Right kidney (tissue), 9 donors: ENCODE data around the gene TFCP2L1.
A peak's percentile ranks its signal among the peaks of the same experiment; 100 is the strongest.
"Not testable (repeated sequence)": the region's sequence is repeated elsewhere in the genome, so short reads cannot be mapped to it uniquely, and the experiment has no call there.

ENCODE experiments used
- DNase-seq: peaks from one replicate; pipeline ENCODE4 v3.0.0-alpha.2; 2016
- long read RNA-seq, 8 donors: transcript quantifications; one replicate each; lab custom pipeline, GENCODE V29; 2026

Gene TFCP2L1
- long read RNA-seq, donor 1, full-length matches to known transcripts: 2 of 2 reads
- long read RNA-seq, donor 1, partial matches to known transcripts: 0 of 2 reads
- long read RNA-seq, donor 1, other reads (novel, unspliced or antisense): 0 of 2 reads
- long read RNA-seq, donor 2, full-length matches to known transcripts: 5 of 5 reads
- long read RNA-seq, donor 2, partial matches to known transcripts: 0 of 5 reads
- long read RNA-seq, donor 2, other reads (novel, unspliced or antisense): 0 of 5 reads
- long read RNA-seq, donor 3, full-length matches to known transcripts: 6 of 6 reads
- long read RNA-seq, donor 3, partial matches to known transcripts: 0 of 6 reads
- long read RNA-seq, donor 3, other reads (novel, unspliced or antisense): 0 of 6 reads
- long read RNA-seq, donor 4, full-length matches to known transcripts: 10 of 21 reads
- long read RNA-seq, donor 4, partial matches to known transcripts: 11 of 21 reads
- long read RNA-seq, donor 4, other reads (novel, unspliced or antisense): 0 of 21 reads
- long read RNA-seq, donor 5, full-length matches to known transcripts: 7 of 13 reads
- long read RNA-seq, donor 5, partial matches to known transcripts: 6 of 13 reads
- long read RNA-seq, donor 5, other reads (novel, unspliced or antisense): 0 of 13 reads
- long read RNA-seq, donor 6, full-length matches to known transcripts: 4 of 11 reads
- long read RNA-seq, donor 6, partial matches to known transcripts: 7 of 11 reads
- long read RNA-seq, donor 6, other reads (novel, unspliced or antisense): 0 of 11 reads
- long read RNA-seq, donor 7, full-length matches to known transcripts: 11 of 23 reads
- long read RNA-seq, donor 7, partial matches to known transcripts: 12 of 23 reads
- long read RNA-seq, donor 7, other reads (novel, unspliced or antisense): 0 of 23 reads
- long read RNA-seq, donor 8, full-length matches to known transcripts: 11 of 30 reads
- long read RNA-seq, donor 8, partial matches to known transcripts: 19 of 30 reads
- long read RNA-seq, donor 8, other reads (novel, unspliced or antisense): 0 of 30 reads

GRCh38 chr2:121284463-121285449 is at the start of gene TFCP2L1:
Gene TFCP2L1 (minus strand): TSS chr2:121285202. CDS start chr2:121285109, 93 bp downstream.
- DNase-seq: peak; percentile 75

- DNase-seq: no peak
These were observed 49.0 kb upstream of the TFCP2L1 start for GRCh38 chr2:121333834-121334558.

GRCh38 chr2:121333231-121333630 is 48.2 kb upstream of the TFCP2L1 start:
- no peak for DNase-seq

- not testable (repeated sequence) for DNase-seq
These were observed 46.3 kb upstream of the TFCP2L1 start for GRCh38 chr2:121331324-121331723.

GRCh38 chr2:121330921-121331320 is 45.9 kb upstream of the TFCP2L1 start:
- DNase-seq: no peak

GRCh38 chr2:121329786-121330185 is 44.8 kb upstream of the TFCP2L1 start:
- DNase-seq: no peak

GRCh38 chr2:121326628-121327027 is 41.6 kb upstream of the TFCP2L1 start:
- DNase-seq: no peak

- DNase-seq: no peak
These were observed 39.6 kb upstream of the TFCP2L1 start for GRCh38 chr2:121324601-121325000.

- no peak for DNase-seq
These were observed 36.5 kb upstream of the TFCP2L1 start for GRCh38 chr2:121321476-121321875.

GRCh38 chr2:121319941-121320340 is 34.9 kb upstream of the TFCP2L1 start:
- DNase-seq: no peak

- DNase-seq: no peak
These were observed 32.0 kb upstream of the TFCP2L1 start for GRCh38 chr2:121316986-121317385.

- not testable (repeated sequence) for DNase-seq
These were observed 28.7 kb upstream of the TFCP2L1 start for GRCh38 chr2:121313701-121314100.

GRCh38 chr2:121309801-121310200 is 24.8 kb upstream of the TFCP2L1 start:
- DNase-seq: no peak

- no peak for DNase-seq
These were observed 24.3 kb upstream of the TFCP2L1 start for GRCh38 chr2:121309323-121309722.

- DNase-seq: no peak
These were observed 22.0 kb upstream of the TFCP2L1 start for GRCh38 chr2:121307048-121307447.

- no peak for DNase-seq
These were observed 19.9 kb upstream of the TFCP2L1 start for GRCh38 chr2:121304941-121305340.

- DNase-seq: no peak
These were observed 18.7 kb upstream of the TFCP2L1 start for GRCh38 chr2:121303531-121304263.

- not testable (repeated sequence) for DNase-seq
These were observed 16.2 kb upstream of the TFCP2L1 start for GRCh38 chr2:121301190-121301589.

- DNase-seq: no peak
These were observed 13.5 kb upstream of the TFCP2L1 start for GRCh38 chr2:121298476-121298875.

- not testable (repeated sequence) for DNase-seq
These were observed 12.9 kb upstream of the TFCP2L1 start for GRCh38 chr2:121297866-121298265.
